ENCODE data around the gene NAALADL2. TPM values are rescaled to one million over a fixed set of nuclear protein-coding genes. Genes with fewer than 3 reads are reported as not detected.

The NAALADL2 gene
- total and polyA plus RNA-seq, 9 of the 15 experiments (the other 6 are each of a cell fraction or from before 2014, with no cell fraction given) = 0.29 to 1.1 (median 0.79) TPM; not detected in 1

- no peak for TF ChIP-seq MLLT1 (IDR thresholded peaks at IDR 0.05)
Observed at GRCh38 chr3:174945951-174946350, 86.8 kb downstream of the NAALADL2 start (continued).

- Histone ChIP-seq H3K36me3 (ENCODE audit: control insufficient read depth, insufficient read depth, low read length) (no peaks in the 10 kb centered on the region), H3K4me2 (ENCODE audit: insufficient read depth, low read length) (no peak overlapping the region), H3K4me3 (no peak overlapping the region), H3K27ac (ENCODE audit: extremely low read depth, low read depth, low read length) (no peak overlapping the region), H3K4me1 (replicated peaks in 1 of 2; ENCODE audit: control insufficient read depth in 2 of 2, insufficient read depth in 2 of 2, low read length in 2 of 2) (no peaks in the 10 kb centered on the region), H3K79me2 (ENCODE audit: control insufficient read depth, insufficient read depth, low read length) (no peaks in the 10 kb centered on the region), H2AFZ (ENCODE audit: low read depth, low read length) (no peak overlapping the region), H4K20me1 (replicated peaks; ENCODE audit: control insufficient read depth, insufficient read depth, low read length) (no peaks in the 10 kb centered on the region), H3K9ac (ENCODE audit: insufficient read depth in 1 of 2, low read depth in 2 of 2, low read length in 2 of 2) (no peak overlapping the region), H3K27me3 (ENCODE audit: control insufficient read depth in 2 of 2, insufficient read depth in 2 of 2, low read length in 2 of 2) (no peaks in the 10 kb centered on the region), H3K9me3 (replicated peaks; ENCODE audit: control insufficient read depth, insufficient read depth, low read depth, low read length) (no peaks in the 10 kb centered on the region), H3K9me1 (ENCODE audit: control insufficient read depth, insufficient read depth, low read length) (no peaks in the 10 kb centered on the region)
- no TSS peak for BruUV-seq (replicated peaks)
- POLR2A ChIA-PET = no interaction called here
- intact Hi-C loops (cut with micrococcal nuclease) (no loop called here), in situ Hi-C loops (cut with MboI) (no loop called here)
- CTCF ChIA-PET (ENCODE audit: low intra/inter-chr PET ratio) = no interaction called here
- no peak for FAIRE-seq
- 0% methylated on average over 2 of the region's 2 CpGs for WGBS (ENCODE audit: insufficient coverage, low coverage, missing lambda C conversion rate)
- ATAC-seq = no peak
- no peak for DNase-seq (ENCODE audit: extremely low read depth in 1 of 4, low spot score in 3 of 4)
- TF ChIP-seq NONO (IDR thresholded peaks at IDR 0.05; ENCODE audit: low read depth in 2 of 2, low read length in 1 of 2) (no peak), NUFIP1 (IDR thresholded peaks at IDR 0.05; ENCODE audit: partially characterized antibody) (no peak), NRF1 (conservative IDR thresholded peaks at IDR 0.05 in 1 of 2, IDR thresholded peaks at IDR 0.05 in 1 of 2) (no peak), NCOA1 (IDR thresholded peaks at IDR 0.05; ENCODE audit: low read depth) (no peak), ZNF133 (CRISPR knock-in tag; IDR thresholded peaks at IDR 0.05) (no peak), NFXL1 (CRISPR knock-in tag; IDR thresholded peaks at IDR 0.05) (no peak), TBL1XR1 (IDR thresholded peaks at IDR 0.05; ENCODE audit: low read length in 2 of 2) (no peak), ZNF696 (CRISPR knock-in tag; conservative IDR thresholded peaks at IDR 0.05) (no peak), PBX2 (CRISPR knock-in tag; IDR thresholded peaks at IDR 0.05; ENCODE audit: low read depth) (no peak), PBX2 (tag; conservative IDR thresholded peaks at IDR 0.05; ENCODE audit: low read depth) (no peak), ZSCAN29 (IDR thresholded peaks at IDR 0.05) (no peak), ZNF232 (CRISPR knock-in tag; IDR thresholded peaks at IDR 0.05) (no peak), L3MBTL2 (IDR thresholded peaks at IDR 0.05) (no peak), IRF9 (tag; IDR thresholded peaks at IDR 0.05) (no peak), PHF21A (IDR thresholded peaks at IDR 0.05; ENCODE audit: borderline replicate concordance, low read depth) (no peak), DNMT1 (IDR thresholded peaks at IDR 0.05) (no peak), KHSRP (IDR thresholded peaks at IDR 0.05) (no peak)
Observed at GRCh38 chr3:174949523-174949922, 90.4 kb downstream of the NAALADL2 start.
